Measurements from ENCODE around the gene CFAP161.
"Not testable (repeated sequence)": the region's sequence is repeated elsewhere in the genome, so short reads cannot be mapped to it uniquely, and the experiment has no call there.

Gene CFAP161

GRCh38 chr15:81108427-81108826 lies 25.6 kb upstream of the CFAP161 start:
- DNase-seq, result no peak

- no peak for DNase-seq
Observed at GRCh38 chr15:81111018-81111417, 23.1 kb upstream of the CFAP161 start.

GRCh38 chr15:81111510-81112470 lies 22.3 kb upstream of the CFAP161 start:
- no peak for DNase-seq

- no peak for DNase-seq
Observed at GRCh38 chr15:81113204-81113657, 20.8 kb upstream of the CFAP161 start.

GRCh38 chr15:81113861-81114291 lies 20.2 kb upstream of the CFAP161 start:
- DNase-seq, result no peak

GRCh38 chr15:81115054-81115939 lies 18.8 kb upstream of the CFAP161 start:
- no peak for DNase-seq

GRCh38 chr15:81117136-81117535 lies 16.9 kb upstream of the CFAP161 start:
- no peak for DNase-seq

- no peak for DNase-seq
Observed at GRCh38 chr15:81117581-81117980, 16.5 kb upstream of the CFAP161 start.

- no peak for DNase-seq
Observed at GRCh38 chr15:81118361-81118760, 15.7 kb upstream of the CFAP161 start.

GRCh38 chr15:81120069-81120468 lies 14.0 kb upstream of the CFAP161 start:
- no peak for DNase-seq

GRCh38 chr15:81126892-81127291 lies 7.2 kb upstream of the CFAP161 start:
- DNase-seq, result no peak

- not testable (repeated sequence) for DNase-seq
Observed at GRCh38 chr15:81141478-81141877, 7.4 kb downstream of the CFAP161 start.

GRCh38 chr15:81146006-81146405 lies 11.9 kb downstream of the CFAP161 start:
- no peak for DNase-seq

GRCh38 chr15:81146466-81146865 lies 12.4 kb downstream of the CFAP161 start:
- DNase-seq, result no peak

GRCh38 chr15:81151389-81151788 lies 17.3 kb downstream of the CFAP161 start:
- DNase-seq, result no peak

GRCh38 chr15:81152339-81152738 lies 18.3 kb downstream of the CFAP161 start:
- no peak for DNase-seq

GRCh38 chr15:81152799-81153198 lies 18.7 kb downstream of the CFAP161 start:
- no peak for DNase-seq

- peak; percentile 51 for DNase-seq
Observed at GRCh38 chr15:81155375-81156218, 21.5 kb downstream of the CFAP161 start.

- DNase-seq, result no peak
Observed at GRCh38 chr15:81156324-81156723, 22.3 kb downstream of the CFAP161 start.

GRCh38 chr15:81157195-81157938 lies 23.3 kb downstream of the CFAP161 start:
- no peak for DNase-seq

GRCh38 chr15:81157939-81158223 lies 23.8 kb downstream of the CFAP161 start:
- no peak for DNase-seq

- DNase-seq, result not testable (repeated sequence)
Observed at GRCh38 chr15:81158561-81158960, 24.5 kb downstream of the CFAP161 start.

Measured in right hindlimb (tissue), 1 donor.